Colonic mucosa (tissue), 4 donors: Measurements from ENCODE around the gene PTGES2. TPM values are rescaled to one million over a fixed set of nuclear protein-coding genes. Genes with fewer than 3 reads are reported as not detected.
"Not testable (repeated sequence)": the region's sequence is repeated elsewhere in the genome, so short reads cannot be mapped to it uniquely, and the experiment has no call there.

Experiments
- DNase-seq: peaks from one replicate; pipeline ENCODE4 v3.0.0-alpha.2; 2020
- H3K27ac ChIP-seq: fragments of 200-600 bp; one replicate; pipeline ENCODE4 v1.8.0; 2021
- H3K27me3 ChIP-seq: fragments of 200-600 bp; one replicate; pipeline ENCODE4 v1.8.0; 2021
- H3K36me3 ChIP-seq: fragments of 200-600 bp; one replicate; pipeline ENCODE4 v1.8.0; 2021
- H3K4me1 ChIP-seq: fragments of 200-600 bp; one replicate; pipeline ENCODE4 v1.8.0; 2021; ENCODE audit warnings: mild to moderate bottlenecking
- H3K4me3 ChIP-seq: fragments of 200-600 bp; one replicate; pipeline ENCODE4 v1.8.0; 2021
- H3K9ac ChIP-seq, 2 donors: one replicate each; pipeline ENCODE4 v1.7.0; 2013; ENCODE audit warnings: control low read depth in 2 of 2, low read depth in 2 of 2, low read length in 2 of 2
- H3K9me3 ChIP-seq: fragments of 200-600 bp; one replicate; pipeline ENCODE4 v1.8.0; 2021
- CTCF ChIP-seq: fragments of 200-600 bp; IDR thresholded peaks from one replicate; pipeline ENCODE4 v1.8.0; 2022; ENCODE audit warnings: antibody characterized with exemption, mild to moderate bottlenecking
- intact Hi-C: fragments of 100-400 bp; cut with DNase I; formaldehyde crosslinking; loops from one replicate; pipeline ENCODE4 v1.14.1; 2022
- total RNA-seq, 2 donors: library from RNA; stranded (reverse); fragmentation: NEBNext Ultra II Directional in 1 of 2; extraction: Animal tissue kit (Norgen Biotek cat#: 25700) in 1 of 2; gene quantifications; one replicate each; pipeline ENCODE4 v1.2.1, GENCODE V29; 2021
- donor health status: healthy.
- donor health status: DM: no; HTN: no; CAD: no.
- donor health status: DM: no; HTN: no; CAD: no.

The PTGES2 gene
- total RNA-seq, 2 donors from 2014 or later, result 93.7 to 142 TPM

GRCh38 chr9:128129976-128130590 is 2.6 kb upstream of the PTGES2 start:
- TF ChIP-seq CTCF, result peak; percentile 48
- H3K27ac ChIP-seq, H3K27me3 ChIP-seq, intact Hi-C loops, H3K4me3 ChIP-seq, H3K9ac ChIP-seq, H3K9me3 ChIP-seq, H3K36me3 ChIP-seq: not testable (repeated sequence)
- peaks cover 14% of the 10 kb centered on the region for H3K4me1 ChIP-seq
- DNase-seq, result peak; percentile 81

GRCh38 chr9:128128836-128129590 is 1.5 kb upstream of the PTGES2 start:
- H3K27ac ChIP-seq, result peak overlapping the region; percentile 98
- no peaks in the 10 kb centered on the region for H3K9me3 ChIP-seq
- no peaks in the 10 kb centered on the region for H3K36me3 ChIP-seq
- TF ChIP-seq CTCF, result no peak
- intact Hi-C loops, result no loop called here
- H3K4me3 ChIP-seq, result peak overlapping the region; percentile 100
- H3K27me3 ChIP-seq, result no peaks in the 10 kb centered on the region
- peak overlapping the region; percentile 64 to 94 for H3K9ac ChIP-seq
- peaks cover 14% of the 10 kb centered on the region for H3K4me1 ChIP-seq
- no peak for DNase-seq

GRCh38 chr9:128127990-128128835 is 684 bp upstream of the PTGES2 start:
- TF ChIP-seq CTCF, result no peak
- peak overlapping the region; percentile 100 for H3K4me3 ChIP-seq
- intact Hi-C loops, result no loop called here
- no peaks in the 10 kb centered on the region for H3K27me3 ChIP-seq
- H3K4me1 ChIP-seq, result peaks cover 14% of the 10 kb centered on the region
- H3K9ac ChIP-seq, result peak overlapping the region; percentile 93 to 94
- no peaks in the 10 kb centered on the region for H3K36me3 ChIP-seq
- H3K27ac ChIP-seq, result peak overlapping the region; percentile 98
- H3K9me3 ChIP-seq, result no peaks in the 10 kb centered on the region
- DNase-seq, result peak; percentile 88

GRCh38 chr9:128125580-128126354 is 1.8 kb downstream of the PTGES2 start:
- no peak overlapping the region for H3K27ac ChIP-seq
- H3K4me1 ChIP-seq, result peaks cover 14% of the 10 kb centered on the region
- no peak overlapping the region for H3K4me3 ChIP-seq
- peak overlapping the region in 1 of 2 donors; percentile 46 for H3K9ac ChIP-seq
- no peaks in the 10 kb centered on the region for H3K36me3 ChIP-seq
- no peak for DNase-seq
- intact Hi-C loops, result no loop called here
- H3K27me3 ChIP-seq, result no peaks in the 10 kb centered on the region
- H3K9me3 ChIP-seq, result no peaks in the 10 kb centered on the region
- no peak for TF ChIP-seq CTCF
